Posterior cingulate gyrus (tissue), 11 donors: Measurements from ENCODE around the gene TMEM150A.
"Not testable (repeated sequence)": the region's sequence is repeated elsewhere in the genome, so short reads cannot be mapped to it uniquely, and the experiment has no call there.

Experiments used
- DNase-seq, 10 donors: peaks; one replicate each; pipeline versions ENCODE4 v3.0.0 to v3.0.0-alpha.2; 2020 to 2021; ENCODE audit warnings: mixed read lengths in 3 of 10
- intact Hi-C: fragments of 100-400 bp; cut with DNase I; formaldehyde crosslinking; loops from one replicate; pipeline ENCODE4 v1.15.1; 2023

TMEM150A gene

GRCh38 chr2:85613717-85614515 lies 11.4 kb upstream of the TMEM150A start:
- peak in 1 of 10 donors; percentile 24 for DNase-seq
- intact Hi-C loops = no loop called here

- peak; percentile 80 to 98 (median 90) for DNase-seq
- intact Hi-C loops = no loop called here
Measured at GRCh38 chr2:85611705-85612587, 9.4 kb upstream of the TMEM150A start, which contains the start of gene C2orf68. C2orf68 (minus strand) TSS chr2:85612066; CDS start chr2:85611984, 82 bp downstream.

- intact Hi-C loops = no loop called here
- no peak for DNase-seq
Measured at GRCh38 chr2:85611217-85611704, 8.8 kb upstream of the TMEM150A start.

GRCh38 chr2:85607268-85608215 lies 5.0 kb upstream of the TMEM150A start:
- intact Hi-C loops = no loop called here
- no peak for DNase-seq

GRCh38 chr2:85606116-85606455 lies 3.6 kb upstream of the TMEM150A start:
- intact Hi-C loops = no loop called here
- no peak for DNase-seq

GRCh38 chr2:85605406-85606115 lies 3.1 kb upstream of the TMEM150A start:
- intact Hi-C loops = no loop called here
- no peak for DNase-seq

- no peak for DNase-seq
- intact Hi-C loops = no loop called here
Measured at GRCh38 chr2:85604568-85605339, 2.3 kb upstream of the TMEM150A start.

- DNase-seq, intact Hi-C loops: not testable (repeated sequence)
Measured at GRCh38 chr2:85604133-85604444, 1.6 kb upstream of the TMEM150A start.

GRCh38 chr2:85601771-85602475 lies 575 bp downstream of the TMEM150A start:
- intact Hi-C loops = no loop called here
- DNase-seq = peak in 9 of 10 donors; percentile 54 to 93 (median 65)

GRCh38 chr2:85600951-85601770 lies 1.3 kb downstream of the TMEM150A start:
- intact Hi-C loops = no loop called here
- DNase-seq = peak in 2 of 10 donors; percentile 57 to 72

GRCh38 chr2:85600235-85600575 lies 2.3 kb downstream of the TMEM150A start:
- intact Hi-C loops = no loop called here
- DNase-seq = peak in 1 of 10 donors; percentile 62

- intact Hi-C loops = no loop called here
- DNase-seq = peak in 2 of 10 donors; percentile 59 to 63
Measured at GRCh38 chr2:85599468-85600234, 2.8 kb downstream of the TMEM150A start.

GRCh38 chr2:85598594-85599340 lies 3.7 kb downstream of the TMEM150A start:
- intact Hi-C loops = no loop called here
- DNase-seq = peak in 1 of 10 donors; percentile 67

- peak in 2 of 10 donors; percentile 53 to 59 for DNase-seq
- intact Hi-C loops = no loop called here
Measured at GRCh38 chr2:85597241-85597640, 5.3 kb downstream of the TMEM150A start.

- peak in 2 of 10 donors; percentile 9 to 17 for DNase-seq
- intact Hi-C loops = no loop called here
Measured at GRCh38 chr2:85596486-85597143, 5.9 kb downstream of the TMEM150A start.

- intact Hi-C loops = no loop called here
- DNase-seq = peak in 1 of 10 donors; percentile 83
Measured at GRCh38 chr2:85596026-85596333, 6.5 kb downstream of the TMEM150A start.
